ENCODE measurements around the gene FANCC.
A peak's percentile ranks its signal among the peaks of the same experiment; 100 is the strongest.
"Not testable (repeated sequence)": the region's sequence is repeated elsewhere in the genome, so short reads cannot be mapped to it uniquely, and the experiment has no call there.

FANCC gene

DNA sequence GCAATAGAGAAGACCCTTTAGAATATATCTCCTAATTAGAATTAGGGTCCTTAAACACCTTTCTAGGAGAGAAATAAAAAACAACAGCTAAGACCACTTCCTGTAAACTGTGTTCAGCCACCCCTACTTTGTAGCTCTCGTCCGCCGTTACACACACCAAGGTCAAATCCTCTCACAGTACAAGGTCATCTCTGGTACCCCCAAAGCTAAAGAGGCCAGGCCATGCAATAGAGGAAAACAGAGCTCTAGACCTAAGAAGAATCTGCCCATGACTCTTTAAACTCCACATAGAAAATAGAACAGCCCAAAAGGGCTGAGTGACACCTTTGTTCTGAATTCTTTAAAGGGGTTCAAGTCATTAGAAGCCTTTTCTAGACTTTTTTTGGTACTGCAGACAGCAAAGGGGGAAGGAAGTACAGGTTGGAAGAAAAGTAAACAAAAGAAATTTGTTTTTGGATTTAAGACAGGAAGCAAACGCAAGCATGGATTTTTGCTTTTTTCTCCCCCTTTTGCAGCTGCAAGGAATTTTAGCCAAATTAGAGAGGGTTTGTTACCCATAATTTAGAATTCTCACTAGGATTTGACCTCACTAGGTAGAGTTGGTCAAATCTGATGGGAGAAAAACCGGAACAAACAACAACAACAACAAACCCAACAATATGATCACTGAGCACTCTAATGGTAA is 13.4 kb upstream of the FANCC start:
- TF ChIP-seq, protein P1, sequence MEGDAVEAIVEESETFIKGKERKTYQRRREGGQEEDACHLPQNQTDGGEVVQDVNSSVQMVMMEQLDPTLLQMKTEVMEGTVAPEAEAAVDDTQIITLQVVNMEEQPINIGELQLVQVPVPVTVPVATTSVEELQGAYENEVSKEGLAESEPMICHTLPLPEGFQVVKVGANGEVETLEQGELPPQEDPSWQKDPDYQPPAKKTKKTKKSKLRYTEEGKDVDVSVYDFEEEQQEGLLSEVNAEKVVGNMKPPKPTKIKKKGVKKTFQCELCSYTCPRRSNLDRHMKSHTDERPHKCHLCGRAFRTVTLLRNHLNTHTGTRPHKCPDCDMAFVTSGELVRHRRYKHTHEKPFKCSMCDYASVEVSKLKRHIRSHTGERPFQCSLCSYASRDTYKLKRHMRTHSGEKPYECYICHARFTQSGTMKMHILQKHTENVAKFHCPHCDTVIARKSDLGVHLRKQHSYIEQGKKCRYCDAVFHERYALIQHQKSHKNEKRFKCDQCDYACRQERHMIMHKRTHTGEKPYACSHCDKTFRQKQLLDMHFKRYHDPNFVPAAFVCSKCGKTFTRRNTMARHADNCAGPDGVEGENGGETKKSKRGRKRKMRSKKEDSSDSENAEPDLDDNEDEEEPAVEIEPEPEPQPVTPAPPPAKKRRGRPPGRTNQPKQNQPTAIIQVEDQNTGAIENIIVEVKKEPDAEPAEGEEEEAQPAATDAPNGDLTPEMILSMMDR (IDR thresholded peaks at IDR 0.05; ENCODE audit: insufficient read depth, low read depth, low read length, missing control alignments): no peak
- no peak overlapping the region for H3K4me3 ChIP-seq (ENCODE audit: low read length)
- DNase-seq (ENCODE audit: low read depth): no peak

DNA sequence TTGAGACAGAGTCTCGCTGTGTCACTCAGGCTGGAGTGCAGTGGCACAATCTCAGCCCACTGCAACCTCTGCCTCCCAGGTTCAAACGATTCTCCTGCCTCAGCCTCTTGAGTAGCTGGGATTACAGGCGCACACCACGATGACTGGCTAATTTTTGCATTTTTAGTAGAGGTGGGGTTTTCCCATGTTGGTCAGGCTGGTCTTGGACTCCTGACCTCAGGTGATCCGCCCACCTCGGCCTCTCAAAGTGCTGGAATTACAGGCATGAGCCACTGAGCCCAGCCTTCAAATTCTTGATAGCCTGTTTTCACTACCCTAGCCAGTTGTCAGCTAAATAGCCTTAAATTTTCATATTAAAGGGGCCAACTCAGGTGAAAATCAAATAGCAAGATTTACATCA is 11.6 kb upstream of the FANCC start:
- not testable (repeated sequence) for DNase-seq (ENCODE audit: low read depth); H3K4me3 ChIP-seq (ENCODE audit: low read length)

DNA sequence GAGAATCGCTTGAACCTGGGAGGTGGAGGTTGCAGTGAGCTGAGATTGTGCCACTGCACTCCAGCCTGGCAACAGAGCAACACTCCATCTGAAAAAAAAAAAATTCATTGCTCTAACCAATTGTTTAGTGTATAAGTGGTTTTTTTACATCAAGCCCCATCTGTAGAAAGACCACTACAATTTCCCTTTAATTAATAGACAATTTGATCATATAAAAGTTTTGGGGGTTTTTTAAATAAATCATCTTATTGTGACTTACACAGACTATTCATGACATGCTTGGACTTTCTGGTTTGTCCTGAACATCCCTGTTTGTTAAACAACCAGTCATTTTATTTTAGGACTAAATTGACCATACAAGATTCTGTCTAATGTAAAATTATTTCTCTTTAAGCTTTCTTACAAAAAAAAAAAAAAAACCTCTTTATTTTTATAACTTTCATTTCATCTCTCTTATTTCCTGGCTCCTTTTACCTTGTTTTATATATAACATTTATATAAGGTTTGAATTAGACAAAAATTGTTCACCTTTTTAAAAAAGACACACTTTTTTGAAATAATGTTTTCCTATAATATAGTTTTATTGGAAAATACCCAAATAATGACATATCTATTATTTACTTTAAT is 9.8 kb upstream of the FANCC start:
- DNase-seq (ENCODE audit: low read depth): no peak
- no peak overlapping the region for H3K4me3 ChIP-seq (ENCODE audit: low read length)
- TF ChIP-seq, protein P1 (IDR thresholded peaks at IDR 0.05; ENCODE audit: insufficient read depth, low read depth, low read length, missing control alignments): no peak

DNA sequence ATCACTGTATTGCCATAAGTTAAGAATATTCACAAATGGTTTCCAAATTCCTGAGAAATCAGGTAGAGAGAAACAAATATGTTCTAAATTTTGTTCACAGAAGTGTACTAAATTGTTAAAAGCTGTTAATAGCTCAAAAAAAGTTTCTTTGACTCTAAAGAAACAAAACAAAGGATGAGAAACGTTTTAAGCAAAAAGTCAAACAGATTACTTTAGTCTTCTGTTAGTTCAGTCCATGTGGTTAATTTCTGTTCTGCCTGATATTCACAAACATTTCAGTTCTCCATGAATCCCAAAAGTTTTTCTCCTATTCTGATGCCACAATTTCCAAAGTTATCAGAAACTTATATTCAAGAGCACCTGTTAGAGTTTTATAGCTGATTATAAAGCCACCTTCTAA is 7.7 kb upstream of the FANCC start:
- no peak for DNase-seq (ENCODE audit: low read depth)
- TF ChIP-seq, protein P1 (IDR thresholded peaks at IDR 0.05; ENCODE audit: insufficient read depth, low read depth, low read length, missing control alignments): no peak

DNA sequence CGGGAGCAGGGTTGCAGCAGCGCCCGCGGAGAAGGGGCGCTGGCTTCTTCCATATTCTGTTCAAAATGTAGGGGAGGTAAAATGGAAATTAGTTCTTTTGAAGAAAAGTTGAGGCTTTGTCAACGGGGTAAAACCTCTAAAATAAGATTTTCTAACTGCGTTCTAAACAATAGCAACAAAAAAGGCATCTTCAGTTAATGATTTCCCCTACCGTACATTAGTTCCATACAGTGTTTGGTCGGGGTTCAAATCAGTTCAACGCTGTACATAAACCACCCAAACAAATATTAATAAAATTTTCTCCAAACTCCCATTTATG is 343 bp upstream of the FANCC start:
- DNase-seq (ENCODE audit: low read depth): no peak
- H3K4me3 ChIP-seq (ENCODE audit: low read length): peak overlapping the region; percentile 94
- TF ChIP-seq, protein P1 (IDR thresholded peaks at IDR 0.05; ENCODE audit: insufficient read depth, low read depth, low read length, missing control alignments): no peak

More for the DNA sequence above, 7.7 kb upstream of the FANCC start:
- H3K4me3 ChIP-seq (ENCODE audit: low read length): no peak overlapping the region

DNA sequence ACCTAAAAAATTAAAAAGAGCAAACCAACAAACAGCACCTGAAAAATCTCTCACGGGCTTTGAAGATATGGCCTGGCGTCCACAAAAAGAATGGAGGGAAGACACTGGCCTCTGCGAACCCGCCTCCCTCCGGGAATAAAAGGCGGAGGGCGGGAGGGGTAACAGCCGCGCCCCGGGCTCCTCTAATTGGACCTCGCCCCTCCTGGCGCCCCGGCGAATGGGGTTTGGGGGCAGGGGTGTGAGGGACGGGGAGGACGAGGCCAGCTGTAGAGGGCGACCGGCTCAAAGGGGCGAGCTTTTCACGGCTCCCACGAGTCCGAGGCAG is 753 bp downstream of the FANCC start:
- peak overlapping the region; percentile 94 for H3K4me3 ChIP-seq (ENCODE audit: low read length)
- peak; percentile 61 for DNase-seq (ENCODE audit: low read depth)
- TF ChIP-seq, protein P1 (IDR thresholded peaks at IDR 0.05; ENCODE audit: insufficient read depth, low read depth, low read length, missing control alignments): no peak

DNA sequence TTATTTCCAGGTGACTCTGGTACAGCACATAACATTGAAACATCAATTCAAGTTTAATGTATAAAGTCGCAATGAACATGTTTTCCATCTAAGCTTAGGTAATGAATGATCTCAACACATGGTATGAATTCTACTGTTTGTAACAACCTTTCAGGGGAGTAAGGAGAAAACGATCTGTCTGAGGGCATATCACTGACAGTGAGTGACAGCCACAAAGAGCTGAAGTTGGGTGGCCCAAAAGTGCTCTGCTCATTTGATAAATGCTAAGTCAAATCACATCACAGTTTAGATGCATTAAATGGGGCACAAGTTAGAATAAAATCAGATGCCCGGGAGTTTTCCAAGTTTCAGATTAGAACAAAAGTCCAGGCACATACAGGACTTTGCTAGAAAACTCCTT is 1.2 kb downstream of the FANCC start:
- peak overlapping the region; percentile 94 for H3K4me3 ChIP-seq (ENCODE audit: low read length)
- TF ChIP-seq, protein P1 (IDR thresholded peaks at IDR 0.05; ENCODE audit: insufficient read depth, low read depth, low read length, missing control alignments): no peak
- no peak for DNase-seq (ENCODE audit: low read depth)
